H1 (cell line): Measurements from ENCODE around the gene EHD4. TPM values are rescaled to one million over a fixed set of nuclear protein-coding genes. Genes with fewer than 3 reads are reported as not detected.

ENCODE experiments used
- CTCF ChIA-PET: fragments of 300-600 bp; sonication (Branson Sonifier 250); formaldehyde crosslinking; loops from one replicate; lab custom pipeline; 2021; ENCODE audit not compliant: partially characterized antibody; lab: Charles Lee
- POLR2A ChIA-PET: fragments of 300-600 bp; sonication (Branson Sonifier 250); formaldehyde crosslinking; loops from one replicate; lab custom pipeline; 2021; ENCODE audit warnings: inconsistent platforms; ENCODE audit not compliant: partially characterized antibody; lab: Charles Lee
- DNase-seq, 2 experiments: peaks; one replicate each; pipeline versions ENCODE4 v3.0.0 to v3.0.0-alpha.2; 2010 to 2022; ENCODE audit warnings: low spot score in 2 of 2, low read depth in 1 of 2, mixed read lengths in 1 of 2
- FAIRE-seq: peaks from 2 replicates; lab custom pipeline; 2011; peaks lifted over from hg19 to GRCh38; lab: Jason Lieb, UNC
- H2AFZ ChIP-seq: 2 replicates; pipeline ENCODE4 v1.8.1; 2012; ENCODE audit warnings: low read length, inconsistent platforms
- H2AK5ac ChIP-seq: 2 replicates; pipeline ENCODE4 v1.6.1; 2013; ENCODE audit warnings: low read depth, low read length
- H2BK120ac ChIP-seq: replicated peaks from 2 replicates; pipeline ENCODE3; 2013; ENCODE audit warnings: low read depth, low read length, inconsistent platforms
- H2BK12ac ChIP-seq: 2 replicates; pipeline ENCODE4 v1.6.1; 2013; ENCODE audit warnings: low read depth, low read length
- H2BK15ac ChIP-seq: 2 replicates; pipeline ENCODE4 v1.6.1; 2013; ENCODE audit warnings: low read length
- H2BK20ac ChIP-seq: 2 replicates; pipeline ENCODE4 v1.6.1; 2013; ENCODE audit warnings: low read length
- H2BK5ac ChIP-seq: 2 replicates; pipeline ENCODE4 v1.6.1; 2013; ENCODE audit warnings: low read depth, low read length
- H3K14ac ChIP-seq: 2 replicates; pipeline ENCODE4 v1.6.1; 2013; ENCODE audit warnings: inconsistent platforms; ENCODE audit not compliant: insufficient read length
- H3K18ac ChIP-seq: 2 replicates; pipeline ENCODE4 v1.6.1; 2013; ENCODE audit warnings: low read length; ENCODE audit errors: extremely low read depth
- H3K23ac ChIP-seq: 2 replicates; pipeline ENCODE4 v1.6.1; 2013; ENCODE audit warnings: inconsistent platforms; ENCODE audit not compliant: insufficient read length
- H3K23me2 ChIP-seq: 2 replicates; pipeline ENCODE4 v1.6.1; 2013; ENCODE audit warnings: low read depth, low read length
- H3K27ac ChIP-seq: 2 replicates; pipeline ENCODE4 v1.6.1; 2011; ENCODE audit warnings: low read depth, low read length, inconsistent platforms
- H3K27me3 ChIP-seq, 4 experiments: replicated peaks in 1 of 4; 1 replicate in 1 of 4; 2 replicates in 3 of 4; pipeline versions ENCODE4 v1.6.1 to v1.8.1; 2011 to 2013; ENCODE audit warnings: low read length in 3 of 4, mild to moderate bottlenecking in 3 of 4, inconsistent platforms in 2 of 4, mixed read lengths in 2 of 4, moderate library complexity in 1 of 4; ENCODE audit not compliant: control insufficient read depth in 3 of 4, insufficient read depth in 3 of 4; ENCODE audit errors: extremely low read depth in 1 of 4
- H3K36me3 ChIP-seq, 4 experiments: 2 replicates each; pipeline versions ENCODE4 v1.6.1 to v1.8.1; 2011 to 2013; ENCODE audit warnings: mild to moderate bottlenecking in 4 of 4, low read length in 3 of 4, moderate library complexity in 2 of 4, control low read depth in 1 of 4, inconsistent platforms in 1 of 4; ENCODE audit not compliant: insufficient read depth in 4 of 4, control insufficient read depth in 2 of 4
- H3K4ac ChIP-seq: replicated peaks from 2 replicates; pipeline ENCODE3; 2013; ENCODE audit warnings: low read length, low read depth, mixed read lengths, inconsistent platforms; ENCODE audit not compliant: insufficient read length
- H3K4me1 ChIP-seq, 4 experiments: replicated peaks in 1 of 4; 1 replicate in 1 of 4; 2 replicates in 3 of 4; pipeline versions ENCODE4 v1.6.1 to v1.8.1; 2011 to 2013; ENCODE audit warnings: low read length in 3 of 4, inconsistent platforms in 2 of 4, mixed read lengths in 1 of 4; ENCODE audit not compliant: insufficient read depth in 4 of 4, control insufficient read depth in 3 of 4
- H3K4me2 ChIP-seq, 2 experiments: 2 replicates each; pipeline versions ENCODE4 v1.6.1 to v1.8.1; 2011 to 2013; ENCODE audit warnings: low read depth in 2 of 2, low read length in 2 of 2, control low read depth in 1 of 2, inconsistent platforms in 1 of 2, mild to moderate bottlenecking in 1 of 2; ENCODE audit not compliant: insufficient read depth in 1 of 2
- H3K4me3 ChIP-seq, 4 experiments: fragments of 200-600, 300-600 bp in 1 of 4; sonication (generic), shearing (Covaris generic), sonication (Bioruptor Twin) in 1 of 4; 2 replicates each; pipeline versions ENCODE4 v1.5.1 to v1.8.1; 2011 to 2016; ENCODE audit warnings: low read length in 4 of 4, low read depth in 3 of 4, control low read depth in 2 of 4, inconsistent platforms in 2 of 4, mild to moderate bottlenecking in 2 of 4, mixed read lengths in 1 of 4, moderate library complexity in 1 of 4; ENCODE audit not compliant: insufficient read depth in 2 of 4; ENCODE audit errors: extremely low read depth in 1 of 4
- H3K56ac ChIP-seq: replicated peaks from 2 replicates; pipeline ENCODE3; 2013; ENCODE audit warnings: low read depth, mild to moderate bottlenecking, mixed read lengths, low read length, inconsistent platforms; ENCODE audit not compliant: insufficient read length
- H3K79me1 ChIP-seq: 2 replicates; pipeline ENCODE4 v1.6.1; 2013; ENCODE audit warnings: low read depth, low read length, control low read depth
- H3K79me2 ChIP-seq, 2 experiments: 2 replicates each; pipeline versions ENCODE4 v1.6.1 to v1.8.1; 2012 to 2013; ENCODE audit warnings: low read length in 2 of 2, mild to moderate bottlenecking in 2 of 2, inconsistent platforms in 1 of 2; ENCODE audit not compliant: insufficient read depth in 2 of 2, control insufficient read depth in 1 of 2
- H3K9ac ChIP-seq, 4 experiments: replicated peaks in 1 of 4; 1 replicate in 1 of 4; 2 replicates in 3 of 4; pipeline versions ENCODE4 v1.6.1 to v1.8.1; 2011 to 2013; ENCODE audit warnings: low read depth in 3 of 4, low read length in 3 of 4, control low read depth in 2 of 4, mild to moderate bottlenecking in 2 of 4, moderate library complexity in 2 of 4, inconsistent platforms in 1 of 4; ENCODE audit errors: extremely low read depth in 1 of 4
- H3K9me3 ChIP-seq, 2 experiments: 2 replicates each; pipeline versions ENCODE4 v1.6.1 to v1.8.1; 2012 to 2013; ENCODE audit warnings: mild to moderate bottlenecking in 2 of 2, moderate library complexity in 2 of 2, control low read depth in 1 of 2, inconsistent platforms in 1 of 2, low read depth in 1 of 2, low read length in 1 of 2, mixed read lengths in 1 of 2; ENCODE audit not compliant: insufficient read depth in 2 of 2
- H4K20me1 ChIP-seq, 2 experiments: replicated peaks in 1 of 2; 2 replicates each; pipeline versions ENCODE3 to v1.8.1; 2011 to 2013; ENCODE audit warnings: inconsistent platforms in 2 of 2, low read length in 2 of 2, mild to moderate bottlenecking in 1 of 2; ENCODE audit not compliant: insufficient read depth in 2 of 2, control insufficient read depth in 1 of 2
- H4K5ac ChIP-seq: 2 replicates; pipeline ENCODE4 v1.6.1; 2013; ENCODE audit warnings: low read length, low read depth, mixed read lengths, inconsistent platforms; ENCODE audit not compliant: insufficient read length
- H4K8ac ChIP-seq: 2 replicates; pipeline ENCODE4 v1.8.0; 2013; ENCODE audit warnings: mild to moderate bottlenecking, moderate library complexity, low read length, inconsistent platforms; ENCODE audit not compliant: insufficient read depth; ENCODE audit errors: extremely low read depth
- H4K91ac ChIP-seq: replicated peaks from 2 replicates; pipeline ENCODE3; 2013; ENCODE audit warnings: low read length, mixed read lengths, inconsistent platforms; ENCODE audit not compliant: insufficient read length
- ASH2L ChIP-seq: fragments of 200-600, 300-600 bp; sonication (generic); IDR thresholded peaks from one replicate; pipeline ENCODE4 v1.7.1; 2017; ENCODE audit warnings: low read length
- CBX5 ChIP-seq: fragments of 300-800, 300-1000 bp; sonication (generic); IDR thresholded peaks from 2 replicates; pipeline ENCODE4 v1.7.1; 2016; ENCODE audit warnings: antibody characterized with exemption, low read length, low read depth
- CBX8 ChIP-seq: fragments of 300-800, 300-1000 bp; sonication (generic); IDR thresholded peaks from 2 replicates; pipeline ENCODE4 v1.7.1; 2016; ENCODE audit warnings: low read depth, low read length, borderline replicate concordance
- CHD2 ChIP-seq: IDR thresholded peaks from 2 replicates; pipeline ENCODE4 v1.6.1; 2012; ENCODE audit warnings: low read length, improper control_type of control experiment
- E2F6 ChIP-seq: IDR thresholded peaks from 2 replicates; pipeline ENCODE4 v1.6.1; 2012; ENCODE audit warnings: inconsistent platforms
- HDAC2 ChIP-seq, 2 experiments: fragments of 300-600 bp in 1 of 2; sonication (generic) in 1 of 2; IDR thresholded peaks; 2 replicates each; pipeline ENCODE4 v1.6.1; 2011 to 2012; ENCODE audit warnings: low read depth in 2 of 2, low read length in 2 of 2, mild to moderate bottlenecking in 2 of 2, moderate library complexity in 2 of 2, borderline replicate concordance in 1 of 2, inconsistent platforms in 1 of 2
- KDM1A ChIP-seq: fragments of 200-600, 300-600 bp; sonication (generic); IDR thresholded peaks from 2 replicates; pipeline ENCODE4 v1.7.1; 2016; ENCODE audit warnings: mild to moderate bottlenecking, low read length, borderline replicate concordance
- MAFK ChIP-seq: IDR thresholded peaks from 2 replicates; pipeline ENCODE4 v1.6.1; 2012; ENCODE audit warnings: low read depth, mild to moderate bottlenecking, improper control_type of control experiment, low read length
- PHF8 ChIP-seq: fragments of 200-600 bp; sonication (generic); conservative IDR thresholded peaks from 2 replicates; pipeline ENCODE4 v1.7.1; 2012; ENCODE audit warnings: low read depth, mild to moderate bottlenecking, inconsistent platforms, low read length, moderate library complexity
- RAD21 ChIP-seq, 2 experiments: IDR thresholded peaks in 1 of 2; conservative IDR thresholded peaks in 1 of 2; 2 replicates each; pipeline ENCODE4 v1.6.1; 2011; ENCODE audit warnings: low read depth in 2 of 2, low read length in 2 of 2, improper control_type of control experiment in 1 of 2, inconsistent platforms in 1 of 2, mild to moderate bottlenecking in 1 of 2, moderate library complexity in 1 of 2
- SIRT6 ChIP-seq: IDR thresholded peaks from one replicate; pipeline ENCODE4 v1.7.1; 2012; ENCODE audit warnings: low read length, inconsistent platforms
- SP4 ChIP-seq: IDR thresholded peaks from 2 replicates; pipeline ENCODE4 v1.6.1; 2012; ENCODE audit warnings: low read length, inconsistent platforms
- SUZ12 ChIP-seq: fragments of 200-600 bp; sonication (generic); IDR thresholded peaks from 2 replicates; pipeline ENCODE4 v1.6.1; 2012; ENCODE audit warnings: mild to moderate bottlenecking, inconsistent platforms, low read length, moderate library complexity, mixed read lengths
- TBP ChIP-seq: IDR thresholded peaks from 2 replicates; pipeline ENCODE4 v1.6.1; 2011; ENCODE audit warnings: low read depth, low read length, improper control_type of control experiment
- WGBS, 2 experiments: shearing (Covaris generic) in 1 of 2; methylation state at CpG; one replicate each; pipeline versions ENCODE4 v1.1.6 to v1.1.7; 2013 to 2015; ENCODE audit warnings: low lambda C conversion rate in 2 of 2, mixed read lengths in 2 of 2, inconsistent platforms in 1 of 2, low coverage in 1 of 2, missing lambda C conversion rate in 1 of 2; ENCODE audit not compliant: insufficient replicate concordance in 2 of 2, insufficient coverage in 1 of 2, insufficient read length in 1 of 2; ENCODE audit errors: extremely low coverage in 1 of 2, missing lambda C conversion rate in 1 of 2; 5-methylcytosine and 5-hydroxymethylcytosine counted together
- polyA plus RNA-seq, 7 experiments: library from polyadenylated mRNA; depleted of rRNA in 3 of 7; stranded (reverse) in 5 of 7; unstranded in 2 of 7; fragments of >200 nt in 5 of 7; fragments of 200-250 nt in 2 of 7; gene quantifications; 1 replicate in 5 of 7; 2 replicates in 1 of 7; 4 replicates in 1 of 7; pipeline versions ENCODE4 v1.2.1 to v1.2.3, GENCODE V29; 2011 to 2013; ENCODE audit warnings: missing spikeins in 2 of 7, mixed read lengths in 2 of 7
- total RNA-seq: library from RNA; stranded (reverse); fragmentation: NEBNext Ultra II Directional; extraction: Animal tissue kit (Norgen Biotek cat#: 25700); gene quantifications from 2 replicates; pipeline ENCODE4 v1.2.1, GENCODE V29; 2021

Gene EHD4
- total and polyA plus RNA-seq, 2 of the 8 experiments (the other 6 are each of a cell fraction or from before 2014, with no cell fraction given) = 17.5 to 24.5 TPM

GRCh38 chr15:41884458-41884857 is 87.9 kb downstream of the EHD4 start:
- peaks cover 0 to 9% (median 4%) of the 10 kb centered on the region in 4 experiments; a peak in 6 of 7 replicates for H3K4me1 ChIP-seq
- no peak overlapping the region for H2BK20ac ChIP-seq
- 88% methylated on average over 7 of the region's 7 CpGs; no CpG with 5 or more reads in 1 of the 2 experiments for WGBS, 2 experiments
- peaks cover 21 to 36% (median 31%) of the 10 kb centered on the region in 4 experiments for H3K27me3 ChIP-seq
- H3K79me1 ChIP-seq = no peaks in the 10 kb centered on the region
- H2AFZ ChIP-seq = no peak overlapping the region
- H3K23me2 ChIP-seq = peaks cover 4% of the 10 kb centered on the region; the same call in 1 of the 2 replicates
- DNase-seq = no peak
- no peak overlapping the region for H3K27ac ChIP-seq
- no peak overlapping the region for H2BK5ac ChIP-seq
- no peak overlapping the region for H2BK120ac ChIP-seq
- H2AK5ac ChIP-seq = no peak overlapping the region
- H4K5ac ChIP-seq = no peak overlapping the region
- no peak overlapping the region for H3K4me3 ChIP-seq
- no peaks in the 10 kb centered on the region for H3K36me3 ChIP-seq
- H4K91ac ChIP-seq = no peak overlapping the region
- no peaks in the 10 kb centered on the region for H3K79me2 ChIP-seq
- H3K18ac ChIP-seq = no peak overlapping the region
- H4K20me1 ChIP-seq = no peaks in the 10 kb centered on the region
- no peak overlapping the region for H3K23ac ChIP-seq
- H4K8ac ChIP-seq = peak overlapping the region; percentile 38; the same call in 1 of the 2 replicates
- no peak overlapping the region for H2BK15ac ChIP-seq
- no peak for FAIRE-seq
- no peak overlapping the region for H3K9ac ChIP-seq
- no peak overlapping the region for H3K4ac ChIP-seq
- CTCF ChIA-PET = interaction anchor here (0.5 to 3.0 kb wide), 9 partner anchors 9 to 74 kb away, joined by 3 to 12 read pairs (median 4); no protein-coding TSS in a partner anchor
- POLR2A ChIA-PET = no interaction called here
- no peak overlapping the region for H3K14ac ChIP-seq
- no peak overlapping the region for H2BK12ac ChIP-seq
- no peaks in the 10 kb centered on the region for H3K9me3 ChIP-seq
- H3K56ac ChIP-seq = no peak overlapping the region
- H3K4me2 ChIP-seq = no peak overlapping the region
- TF ChIP-seq CHD2 (no peak), SUZ12 (no peak), E2F6 (no peak), TBP (no peak), CBX5 (no peak), MAFK (no peak), KDM1A (no peak), RAD21 (IDR thresholded peaks at IDR 0.05 in 1 of 2, conservative IDR thresholded peaks at IDR 0.05 in 1 of 2; ENCODE audit: low read depth in 2 of 2, low read length in 2 of 2) (no peak), SIRT6 (no peak), PHF8 (no peak), HDAC2 (IDR thresholded peaks at IDR 0.05; ENCODE audit: borderline replicate concordance in 1 of 2, low read depth in 2 of 2, low read length in 2 of 2) (no peak), SP4 (no peak), CBX8 (no peak), ASH2L (no peak)
